Right lobe of liver (tissue), 6 donors: ENCODE results near the gene NFYC. TPM values are rescaled to one million over a fixed set of nuclear protein-coding genes. Genes with fewer than 3 reads are reported as not detected.
A peak's percentile ranks its signal among the peaks of the same experiment; 100 is the strongest.

ENCODE experiments used
- ATAC-seq, 4 donors: fragments of 200-7000 bp; cut with Tn5 transposase; one replicate each; pipeline ENCODE4 v1.9.1; 2020; ENCODE audit warnings: mild to moderate bottlenecking in 4 of 4, moderate library complexity in 4 of 4
- DNase-seq, 3 donors: peaks; one replicate each; pipeline ENCODE4 v3.0.0-alpha.2; 2020
- H3K27ac ChIP-seq, 3 donors: fragments of 200-600 bp; one replicate each; pipeline ENCODE4 v1.8.0; 2022
- H3K27me3 ChIP-seq, 2 donors: fragments of 200-600 bp; one replicate each; pipeline ENCODE4 v1.8.0; 2022
- H3K36me3 ChIP-seq, 4 donors: fragments of 200-600 bp; sonication (generic) in 1 of 4; one replicate each; pipeline versions ENCODE4 v1.5.1 to v1.8.0; 2017 to 2022; ENCODE audit warnings: control low read depth in 1 of 4
- H3K4me1 ChIP-seq, 4 donors: fragments of 200-600 bp; sonication (generic) in 1 of 4; one replicate each; pipeline versions ENCODE4 v1.5.1 to v1.8.0; 2017 to 2022; ENCODE audit warnings: control low read depth in 1 of 4
- H3K4me3 ChIP-seq, 3 donors: fragments of 200-600 bp; one replicate each; pipeline ENCODE4 v1.8.0; 2022
- H3K9me3 ChIP-seq, 4 donors: fragments of 200-600 bp; sonication (generic) in 1 of 4; one replicate each; pipeline versions ENCODE4 v1.5.1 to v1.8.0; 2017 to 2022; ENCODE audit warnings: control low read depth in 1 of 4
- POLR2A ChIP-seq: fragments of 450-650 bp; IDR thresholded peaks from one replicate; pipeline ENCODE4 v1.6.1; 2017; ENCODE audit warnings: antibody characterized with exemption, mild to moderate bottlenecking
- WGBS: methylation state at CpG from one replicate; pipeline ENCODE4 v1.1.6; 2018; ENCODE audit warnings: low coverage, low lambda C conversion rate; ENCODE audit not compliant: insufficient coverage; ENCODE audit errors: missing lambda C conversion rate; 5-methylcytosine and 5-hydroxymethylcytosine counted together
- intact Hi-C, 2 donors: fragments of 100-400 bp; cut with DNase I; formaldehyde crosslinking; loops; one replicate each; pipeline versions ENCODE4 v1.11.2 to v1.14.1; 2022
- total RNA-seq, 6 experiments: library from RNA; depleted of rRNA in 2 of 6; stranded (reverse); fragments of >200 nt in 2 of 6; fragmentation: NEBNext Ultra II Directional in 3 of 6; extraction: Animal tissue kit (Norgen Biotek cat#: 25700) in 3 of 6; gene quantifications; one replicate each; pipeline versions ENCODE4 v1.1.0 to v1.2.4, GENCODE V29; 2016 to 2023
- TF ChIP-seq, protein P1 (sequence below), 4 donors: fragments of 200-600 bp in 3 of 4; fragments of 450-650 bp in 1 of 4; IDR thresholded peaks; one replicate each; pipeline versions ENCODE4 v1.5.1 to v1.8.0; 2016 to 2022; ENCODE audit warnings: antibody characterized with exemption in 4 of 4, mild to moderate bottlenecking in 2 of 4
- donor health status: DM: no; HTN: yes; CAD: no.
- donor health status: DM: no; HTN: no; CAD: no.
- donor health status: DM: no; HTN: no; CAD: no.
- donor health status: DM: no; HTN: yes; CAD: no.
- donor health status: DM: no; HTN: yes; CAD: no.

NFYC gene
- total RNA-seq, 6 experiments from 2014 or later: 21.9 to 36.1 (median 28.1) TPM

DNA sequence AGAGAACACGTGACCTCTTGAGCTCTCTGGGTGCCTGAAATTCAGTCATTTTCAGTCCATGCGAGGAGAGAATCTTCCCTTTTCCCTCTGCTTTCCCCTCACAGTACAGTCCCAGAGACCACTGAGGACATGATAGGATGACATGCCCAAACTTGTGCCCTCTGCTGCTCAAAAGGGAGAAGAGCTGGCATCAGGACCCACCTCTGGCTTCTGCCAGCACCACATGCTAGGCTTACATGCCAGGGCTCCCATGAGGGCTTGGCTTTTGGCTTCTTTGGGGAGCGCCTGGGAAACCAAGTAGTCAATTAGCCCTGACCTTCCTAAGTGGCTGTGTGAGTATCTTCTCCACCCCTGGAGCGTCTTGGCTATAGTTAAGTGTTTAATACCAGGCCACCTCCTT is 78.3 kb downstream of the NFYC start:
- Histone ChIP-seq H3K27ac (no peak overlapping the region), H3K36me3 (peaks cover 0 to 71% (median 25%) of the 10 kb centered on the region in 4 donors), H3K27me3 (no peaks in the 10 kb centered on the region), H3K4me3 (no peak overlapping the region), H3K9me3 (no peaks in the 10 kb centered on the region), H3K4me1 (peaks cover 0 to 11% (median 4%) of the 10 kb centered on the region in 4 donors)
- ATAC-seq (peak; percentile 37 to 53 (median 42)), DNase-seq (no peak)
- TF ChIP-seq, protein P1, sequence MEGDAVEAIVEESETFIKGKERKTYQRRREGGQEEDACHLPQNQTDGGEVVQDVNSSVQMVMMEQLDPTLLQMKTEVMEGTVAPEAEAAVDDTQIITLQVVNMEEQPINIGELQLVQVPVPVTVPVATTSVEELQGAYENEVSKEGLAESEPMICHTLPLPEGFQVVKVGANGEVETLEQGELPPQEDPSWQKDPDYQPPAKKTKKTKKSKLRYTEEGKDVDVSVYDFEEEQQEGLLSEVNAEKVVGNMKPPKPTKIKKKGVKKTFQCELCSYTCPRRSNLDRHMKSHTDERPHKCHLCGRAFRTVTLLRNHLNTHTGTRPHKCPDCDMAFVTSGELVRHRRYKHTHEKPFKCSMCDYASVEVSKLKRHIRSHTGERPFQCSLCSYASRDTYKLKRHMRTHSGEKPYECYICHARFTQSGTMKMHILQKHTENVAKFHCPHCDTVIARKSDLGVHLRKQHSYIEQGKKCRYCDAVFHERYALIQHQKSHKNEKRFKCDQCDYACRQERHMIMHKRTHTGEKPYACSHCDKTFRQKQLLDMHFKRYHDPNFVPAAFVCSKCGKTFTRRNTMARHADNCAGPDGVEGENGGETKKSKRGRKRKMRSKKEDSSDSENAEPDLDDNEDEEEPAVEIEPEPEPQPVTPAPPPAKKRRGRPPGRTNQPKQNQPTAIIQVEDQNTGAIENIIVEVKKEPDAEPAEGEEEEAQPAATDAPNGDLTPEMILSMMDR (IDR thresholded peaks at IDR 0.05): peak; percentile 18 to 39 (median 29)
- TF ChIP-seq POLR2A: no peak
- intact Hi-C loops: loop anchor here in 1 of 2 donors (10.0 kb wide), 1 partner anchor 165 kb away; no protein-coding TSS in a partner anchor
- WGBS: 89% methylated on average over 4 of the region's 4 CpGs

DNA sequence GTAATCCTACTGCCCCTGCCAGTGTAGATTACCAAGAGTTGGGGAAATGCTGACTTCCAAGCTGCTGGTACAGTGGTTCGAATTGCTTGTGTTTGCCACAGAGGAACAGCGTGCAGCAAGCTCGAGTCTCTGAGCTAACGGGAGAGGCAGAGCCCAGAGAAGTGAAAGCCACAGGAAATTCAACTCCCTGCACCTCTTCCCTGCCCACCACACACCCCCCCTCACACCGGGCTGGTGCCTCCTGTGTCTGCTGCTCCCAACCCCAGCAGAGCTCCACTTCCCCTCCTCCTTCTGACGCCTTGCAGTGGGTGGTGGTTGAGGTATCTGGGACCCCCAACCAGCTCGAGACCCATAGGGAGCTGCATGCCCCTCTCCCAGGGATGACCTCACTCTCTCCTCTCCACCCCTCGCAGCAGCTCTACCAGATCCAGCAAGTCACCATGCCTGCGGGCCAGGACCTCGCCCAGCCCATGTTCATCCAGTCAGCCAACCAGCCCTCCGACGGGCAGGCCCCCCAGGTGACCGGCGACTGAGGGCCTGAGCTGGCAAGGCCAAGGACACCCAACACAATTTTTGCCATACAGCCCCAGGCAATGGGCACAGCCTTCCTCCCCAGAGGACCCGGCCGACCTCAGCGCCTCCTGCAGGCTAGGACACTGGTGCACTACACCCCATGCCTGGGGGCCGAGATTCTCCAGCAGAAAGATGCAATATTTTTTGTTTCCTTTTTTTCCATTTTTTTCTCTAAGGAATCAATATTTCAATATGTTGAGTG is 79.0 kb downstream of the NFYC start:
- no peaks in the 10 kb centered on the region for H3K27me3 ChIP-seq
- H3K27ac ChIP-seq: no peak overlapping the region
- H3K4me3 ChIP-seq: no peak overlapping the region
- no peak for ATAC-seq
- TF ChIP-seq POLR2A: no peak
- TF ChIP-seq, protein P1 (IDR thresholded peaks at IDR 0.05): no peak
- no peak for DNase-seq
- intact Hi-C loops: no loop called here
- WGBS: 79% methylated on average over 12 of the region's 18 CpGs
- H3K36me3 ChIP-seq: peaks cover 0 to 64% (median 22%) of the 10 kb centered on the region in 4 donors
- H3K9me3 ChIP-seq: no peaks in the 10 kb centered on the region
- H3K4me1 ChIP-seq: peaks cover 0 to 11% (median 4%) of the 10 kb centered on the region in 4 donors

DNA sequence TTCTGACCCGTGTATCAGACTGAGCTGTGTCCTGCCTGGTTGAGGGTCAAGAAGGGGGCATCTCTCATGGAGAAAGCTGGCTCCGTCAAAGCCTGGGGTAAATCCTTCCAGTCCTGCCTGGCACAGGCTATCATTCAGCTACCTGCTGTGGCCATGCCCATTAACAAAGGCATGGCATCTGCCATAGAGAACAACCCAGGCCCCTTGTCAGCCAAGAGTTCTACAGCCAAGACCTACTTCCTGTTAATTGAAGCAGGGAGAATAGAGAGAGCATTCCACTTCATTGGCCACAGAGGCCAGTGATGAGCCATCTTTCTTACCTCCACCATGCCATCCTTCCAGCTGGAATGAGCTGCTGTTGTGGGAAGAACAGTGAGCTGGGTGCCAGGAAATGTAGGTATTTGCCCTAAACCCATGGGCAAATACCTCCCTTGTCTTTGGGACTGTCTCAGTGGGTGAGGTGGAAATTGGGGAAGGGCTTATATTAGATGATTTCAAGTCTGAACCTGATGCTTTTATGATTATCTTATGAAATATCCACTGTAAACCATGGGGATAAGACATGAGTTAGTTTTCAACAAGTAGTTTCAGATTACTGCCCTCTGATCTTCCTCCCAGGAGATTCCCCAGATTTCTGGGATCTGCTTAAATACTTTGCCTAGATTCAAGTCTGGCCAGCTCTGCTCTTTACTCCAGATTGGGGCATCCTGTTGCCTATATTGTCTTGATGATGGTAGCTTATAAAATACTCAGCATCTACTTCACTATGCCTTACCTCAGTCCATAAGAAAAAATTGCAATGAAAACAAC is 80.8 kb downstream of the NFYC start:
- intact Hi-C loops: no loop called here
- peaks cover 0 to 11% (median 4%) of the 10 kb centered on the region in 4 donors for H3K4me1 ChIP-seq
- no peak overlapping the region for H3K4me3 ChIP-seq
- H3K27ac ChIP-seq: no peak overlapping the region
- H3K36me3 ChIP-seq: peaks cover 0 to 45% (median 11%) of the 10 kb centered on the region in 4 donors
- ATAC-seq: no peak
- no peak for DNase-seq
- H3K9me3 ChIP-seq: no peaks in the 10 kb centered on the region
- TF ChIP-seq, protein P1 (IDR thresholded peaks at IDR 0.05): no peak
- no peak for TF ChIP-seq POLR2A
- no CpG with 5 or more reads among the region's 2 CpGs for WGBS
- H3K27me3 ChIP-seq: no peaks in the 10 kb centered on the region

DNA sequence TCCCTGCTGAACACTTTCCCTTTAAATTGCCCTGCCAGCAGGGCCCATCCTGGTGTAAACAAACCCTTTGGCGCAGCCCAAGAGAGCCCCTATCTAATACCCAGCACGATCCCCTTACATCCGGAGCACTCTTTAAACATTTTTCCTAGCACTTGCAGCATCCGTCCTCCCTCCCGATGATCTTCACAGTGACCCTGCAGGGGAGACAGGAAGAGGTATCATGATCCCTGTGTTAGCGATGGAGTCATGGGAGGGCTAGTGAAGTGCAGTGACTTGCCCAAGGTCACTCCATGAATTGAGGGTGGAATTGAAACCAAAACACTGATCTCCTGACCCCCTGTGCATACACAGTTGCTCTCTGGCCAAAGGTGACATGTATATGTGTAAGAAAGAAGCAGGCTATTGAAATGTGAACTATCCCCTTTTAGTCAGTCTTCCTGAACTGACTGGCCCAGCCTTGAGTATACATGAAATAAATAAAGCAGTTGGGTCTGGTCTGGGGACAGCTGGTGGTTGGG is 82.3 kb downstream of the NFYC start:
- H3K27me3 ChIP-seq: no peaks in the 10 kb centered on the region
- no peak overlapping the region for H3K4me3 ChIP-seq
- peaks cover 0 to 31% (median 7%) of the 10 kb centered on the region in 4 donors for H3K36me3 ChIP-seq
- peaks cover 0 to 11% (median 4%) of the 10 kb centered on the region in 4 donors for H3K4me1 ChIP-seq
- peak; percentile 56 to 62 (median 60) for ATAC-seq
- no peak for DNase-seq
- no peak for TF ChIP-seq POLR2A
- TF ChIP-seq, protein P1 (IDR thresholded peaks at IDR 0.05): no peak
- intact Hi-C loops: no loop called here
- WGBS: 29% methylated on average over 6 of the region's 6 CpGs
- no peaks in the 10 kb centered on the region for H3K9me3 ChIP-seq
- H3K27ac ChIP-seq: no peak overlapping the region
